ENCODE results near the gene MTFP1. TPM values are rescaled to one million over a fixed set of nuclear protein-coding genes. Genes with fewer than 3 reads are reported as not detected.

The MTFP1 gene
- total and polyA plus RNA-seq, 9 of the 15 experiments (the other 6 are each of a cell fraction or from before 2014, with no cell fraction given), result 10.7 to 52.0 (median 30.1) TPM

DNA sequence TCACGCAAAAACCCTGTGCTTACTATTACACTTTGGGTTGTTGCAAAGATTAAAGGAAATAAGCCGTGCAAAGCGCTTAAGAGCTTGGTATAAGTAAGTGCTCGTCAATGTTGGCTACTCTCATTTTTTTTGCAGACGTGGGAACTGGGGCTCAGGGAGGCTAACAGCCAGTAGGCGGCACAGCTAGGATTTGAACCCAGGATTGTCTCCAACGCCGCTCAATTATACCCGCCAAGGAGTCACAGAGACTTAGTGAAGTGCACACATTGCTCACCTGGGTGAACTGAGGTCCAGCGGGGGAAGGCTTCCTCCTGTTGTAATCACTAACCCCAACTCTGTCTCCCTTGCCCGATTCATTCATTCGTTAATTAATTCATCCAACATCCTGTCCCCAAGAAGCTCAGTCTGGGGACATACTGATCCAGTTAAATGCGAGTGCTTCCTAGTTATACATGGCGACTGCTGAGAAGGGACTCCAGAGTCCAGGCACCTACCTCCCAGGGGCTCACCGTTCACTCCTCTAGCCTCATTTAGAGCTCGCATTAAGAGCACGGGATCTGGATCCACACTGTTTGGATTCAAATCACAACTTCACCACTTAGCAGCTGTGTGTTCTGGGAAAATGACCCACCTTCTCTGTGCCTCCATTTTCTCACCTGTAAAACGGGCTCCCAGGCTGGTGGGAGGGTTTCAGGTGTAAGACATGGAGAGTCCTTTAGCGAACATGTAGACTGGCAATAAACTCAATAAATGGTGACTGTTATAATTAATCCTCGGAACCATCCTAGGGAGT is 838 bp upstream of the MTFP1 start (continued):
- TF ChIP-seq, protein P1, sequence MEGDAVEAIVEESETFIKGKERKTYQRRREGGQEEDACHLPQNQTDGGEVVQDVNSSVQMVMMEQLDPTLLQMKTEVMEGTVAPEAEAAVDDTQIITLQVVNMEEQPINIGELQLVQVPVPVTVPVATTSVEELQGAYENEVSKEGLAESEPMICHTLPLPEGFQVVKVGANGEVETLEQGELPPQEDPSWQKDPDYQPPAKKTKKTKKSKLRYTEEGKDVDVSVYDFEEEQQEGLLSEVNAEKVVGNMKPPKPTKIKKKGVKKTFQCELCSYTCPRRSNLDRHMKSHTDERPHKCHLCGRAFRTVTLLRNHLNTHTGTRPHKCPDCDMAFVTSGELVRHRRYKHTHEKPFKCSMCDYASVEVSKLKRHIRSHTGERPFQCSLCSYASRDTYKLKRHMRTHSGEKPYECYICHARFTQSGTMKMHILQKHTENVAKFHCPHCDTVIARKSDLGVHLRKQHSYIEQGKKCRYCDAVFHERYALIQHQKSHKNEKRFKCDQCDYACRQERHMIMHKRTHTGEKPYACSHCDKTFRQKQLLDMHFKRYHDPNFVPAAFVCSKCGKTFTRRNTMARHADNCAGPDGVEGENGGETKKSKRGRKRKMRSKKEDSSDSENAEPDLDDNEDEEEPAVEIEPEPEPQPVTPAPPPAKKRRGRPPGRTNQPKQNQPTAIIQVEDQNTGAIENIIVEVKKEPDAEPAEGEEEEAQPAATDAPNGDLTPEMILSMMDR (IDR thresholded peaks at IDR 0.05 in 2 of 3, conservative IDR thresholded peaks at IDR 0.05 in 1 of 3; ENCODE audit: insufficient read depth in 2 of 3, low read depth in 1 of 3, low read length in 3 of 3), result 0 out of 6 replicates have a peak, but pooled peaks of 2 of the 3 experiments have one; percentile 3 to 5

DNA sequence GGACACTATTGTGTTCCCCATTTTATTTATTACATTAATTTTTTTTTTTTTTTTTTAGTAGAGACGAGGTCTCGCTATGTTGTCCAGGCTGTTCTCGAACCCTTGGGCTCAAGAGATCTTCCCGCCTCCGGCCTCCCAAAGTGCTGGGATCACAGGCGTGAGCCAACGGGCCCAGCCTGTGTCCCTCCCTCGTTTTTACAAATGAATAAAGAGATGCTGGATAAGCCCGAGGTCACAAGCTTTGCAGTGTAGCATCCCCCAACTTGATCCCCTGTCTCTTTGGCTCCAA is 297 bp upstream of the MTFP1 start:
- in situ Hi-C loops (cut with MboI) (loop anchor here (5.0 kb wide), 1 partner anchor 33 kb away; no protein-coding TSS in a partner anchor), intact Hi-C loops (cut with micrococcal nuclease) (no loop called here)
- Histone ChIP-seq H3K4me1 (replicated peaks in 1 of 2; ENCODE audit: control insufficient read depth in 2 of 2, insufficient read depth in 2 of 2, low read length in 2 of 2) (peaks cover 43 to 47% of the 10 kb centered on the region in 2 experiments), H3K9me1 (ENCODE audit: control insufficient read depth, insufficient read depth, low read length) (no peaks in the 10 kb centered on the region), H3K27me3 (ENCODE audit: control insufficient read depth in 2 of 2, insufficient read depth in 2 of 2, low read length in 2 of 2) (no peaks in the 10 kb centered on the region), H3K9ac (ENCODE audit: insufficient read depth in 1 of 2, low read depth in 2 of 2, low read length in 2 of 2) (peak overlapping the region; percentile 88 to 91), H3K79me2 (ENCODE audit: control insufficient read depth, insufficient read depth, low read length) (peaks cover 61% of the 10 kb centered on the region), H3K9me3 (replicated peaks; ENCODE audit: control insufficient read depth, insufficient read depth, low read depth, low read length) (no peaks in the 10 kb centered on the region; the same call in 1 of the 2 replicates), H2AFZ (ENCODE audit: low read depth, low read length) (peak overlapping the region; percentile 91), H3K36me3 (ENCODE audit: control insufficient read depth, insufficient read depth, low read length) (peaks cover 27% of the 10 kb centered on the region; the same call in 2 of the 3 replicates), H3K4me3 (peak overlapping the region; percentile 59), H3K4me2 (ENCODE audit: insufficient read depth, low read length) (peak overlapping the region; percentile 94), H3K27ac (ENCODE audit: extremely low read depth, low read depth, low read length) (peak overlapping the region; percentile 83), H4K20me1 (replicated peaks; ENCODE audit: control insufficient read depth, insufficient read depth, low read length) (no peaks in the 10 kb centered on the region)
- FAIRE-seq (no peak), ATAC-seq (no peak), DNase-seq (ENCODE audit: extremely low read depth in 1 of 4, low spot score in 3 of 4) (no peak)
- WGBS (ENCODE audit: insufficient coverage, low coverage, missing lambda C conversion rate), result 0% methylated on average over 2 of the region's 9 CpGs
- no peak for TF ChIP-seq IRF2 (CRISPR knock-in tag; IDR thresholded peaks at IDR 0.05)
- TF ChIP-seq KDM1A (IDR thresholded peaks at IDR 0.05), result 0 out of 4 replicates have a peak, but pooled peaks of 1 of the 2 experiments have one; percentile 3
- no peak for TF ChIP-seq SMARCB1 (IDR thresholded peaks at IDR 0.05; ENCODE audit: insufficient read length, low read depth)
- no peak for TF ChIP-seq RBM25 (IDR thresholded peaks at IDR 0.05; ENCODE audit: low read depth, low read length, severe bottlenecking)
- TF ChIP-seq PTBP1 (IDR thresholded peaks at IDR 0.05; ENCODE audit: low read depth, low read length), result 0 out of 2 replicates have a peak, but pooled peaks have one; percentile 24
- no peak for TF ChIP-seq HNRNPUL1 (IDR thresholded peaks at IDR 0.05; ENCODE audit: low read length)
- no peak for TF ChIP-seq MTF1 (CRISPR knock-in tag; IDR thresholded peaks at IDR 0.05; ENCODE audit: borderline replicate concordance)
- TF ChIP-seq BRD4 (IDR thresholded peaks at IDR 0.05), result 0 out of 2 replicates have a peak, but pooled peaks have one; percentile 30
- TF ChIP-seq PHTF2 (CRISPR knock-in tag; IDR thresholded peaks at IDR 0.05), result no peak
- TF ChIP-seq MAFG (tag; conservative IDR thresholded peaks at IDR 0.05), result no peak
- no peak for TF ChIP-seq ZNF311 (CRISPR knock-in tag; IDR thresholded peaks at IDR 0.05)
- peak; percentile 81 for TF ChIP-seq ZNF121 (CRISPR knock-in tag; conservative IDR thresholded peaks at IDR 0.05)
- TF ChIP-seq POLR3A (IDR thresholded peaks at IDR 0.05; ENCODE audit: borderline replicate concordance, extremely low read depth, insufficient read depth, insufficient read length), result no peak
- no peak for TF ChIP-seq NCOA1 (IDR thresholded peaks at IDR 0.05; ENCODE audit: low read depth)
- no peak for TF ChIP-seq SNRNP70 (optimal IDR thresholded peaks at IDR 0.05; ENCODE audit: low read depth, low read length)
- POLR2A ChIA-PET, result interaction anchor here (3.2 kb wide), 1 partner anchor 15 kb away, joined by 17 read pairs; no protein-coding TSS in a partner anchor
- no TSS peak for BruUV-seq (replicated peaks)
- CTCF ChIA-PET (ENCODE audit: low intra/inter-chr PET ratio), result interaction anchor here (0.7 kb wide), 1 partner anchor 34 kb away, joined by 5 read pairs; no protein-coding TSS in a partner anchor
